Dermis microvascular lymphatic vessel endothelial cell (primary cell): ENCODE data around the gene SLC25A11. TPM values are rescaled to one million over a fixed set of nuclear protein-coding genes. Genes with fewer than 3 reads are reported as not detected.

Experiments
- DNase-seq, 2 donors: peaks; one replicate each; pipeline versions ENCODE4 v3.0.0 to v3.0.0-alpha.2; 2010; ENCODE audit warnings: low read depth in 2 of 2
- total RNA-seq: library from RNA; depleted of rRNA; stranded (reverse); fragments of >200 nt; gene quantifications from 2 replicates; pipeline ENCODE4 v1.2.1, GENCODE V29; 2014

The SLC25A11 gene
- total RNA-seq, 1 donor from 2014 or later, result 47.4 TPM

GRCh38 chr17:4966844-4967538 lies 27.1 kb upstream of the SLC25A11 start:
- peak; percentile 100 for DNase-seq

- no peak for DNase-seq
Measured at GRCh38 chr17:4965311-4965986, 25.6 kb upstream of the SLC25A11 start.

GRCh38 chr17:4960279-4960922 lies 20.6 kb upstream of the SLC25A11 start:
- DNase-seq, result no peak

GRCh38 chr17:4959261-4959965 lies 19.6 kb upstream of the SLC25A11 start:
- DNase-seq, result no peak

GRCh38 chr17:4958102-4958501 lies 18.3 kb upstream of the SLC25A11 start:
- DNase-seq, result no peak

GRCh38 chr17:4956493-4957061 lies 16.7 kb upstream of the SLC25A11 start:
- peak in 1 of 2 donors; percentile 34 for DNase-seq

- no peak for DNase-seq
Measured at GRCh38 chr17:4955091-4955490, 15.2 kb upstream of the SLC25A11 start.

GRCh38 chr17:4953451-4953961 lies 13.7 kb upstream of the SLC25A11 start:
- DNase-seq, result peak in 1 of 2 donors; percentile 19

- no peak for DNase-seq
Measured at GRCh38 chr17:4951486-4951885, 11.6 kb upstream of the SLC25A11 start.

GRCh38 chr17:4950746-4951204 lies 10.9 kb upstream of the SLC25A11 start, which contains the start of gene ENO3:
Gene ENO3, plus strand, starts transcription at chr17:4951119. Its CDS starts 711 bp downstream, at chr17:4951830.
- DNase-seq, result no peak

- DNase-seq, result peak in 1 of 2 donors; percentile 64
Measured at GRCh38 chr17:4950075-4950745, 10.4 kb upstream of the SLC25A11 start.

- DNase-seq, result peak in 1 of 2 donors; percentile 69
Measured at GRCh38 chr17:4949321-4950074, 9.7 kb upstream of the SLC25A11 start.

- peak; percentile 55 to 90 for DNase-seq
Measured at GRCh38 chr17:4948931-4949320, 9.1 kb upstream of the SLC25A11 start.

- DNase-seq, result peak; percentile 85 to 90
Measured at GRCh38 chr17:4948166-4948930, 8.5 kb upstream of the SLC25A11 start, which contains the start of gene PFN1. Gene PFN1, minus strand, starts transcription at chr17:4948530. Its CDS starts 136 bp downstream, at chr17:4948394.

GRCh38 chr17:4947411-4948165 lies 7.7 kb upstream of the SLC25A11 start:
- peak; percentile 31 to 45 for DNase-seq

GRCh38 chr17:4947010-4947410 lies 7.2 kb upstream of the SLC25A11 start:
- peak in 1 of 2 donors; percentile 19 for DNase-seq

- no peak for DNase-seq
Measured at GRCh38 chr17:4946312-4946976, 6.6 kb upstream of the SLC25A11 start.

GRCh38 chr17:4945944-4946280 lies 6.1 kb upstream of the SLC25A11 start:
- no peak for DNase-seq
